Neural cell (in vitro differentiated cells): ENCODE measurements around the gene CIBAR2.

Experiments used
- EP300 ChIP-seq: fragments of 450-650 bp; conservative IDR thresholded peaks from 2 replicates; pipeline ENCODE4 v1.6.1; 2014; ENCODE audit warnings: antibody characterized with exemption, mild to moderate bottlenecking, moderate library complexity; ENCODE audit not compliant: poor library complexity, severe bottlenecking
- EZH2 ChIP-seq: fragments of 200-600, 300-800 bp; shearing (Covaris generic), sonication (generic); IDR thresholded peaks from 2 replicates; pipeline ENCODE4 v1.6.1; 2014; ENCODE audit warnings: antibody characterized with exemption, low read length, borderline replicate concordance, mild to moderate bottlenecking; ENCODE audit not compliant: insufficient read depth, poor library complexity, severe bottlenecking
- MXI1 ChIP-seq: fragments of 450-650 bp; conservative IDR thresholded peaks from 2 replicates; pipeline ENCODE4 v1.6.1; 2014; ENCODE audit warnings: antibody characterized with exemption, mild to moderate bottlenecking; ENCODE audit not compliant: poor library complexity, severe bottlenecking
- POLR2AphosphoS5 ChIP-seq: IDR thresholded peaks from 2 replicates; pipeline ENCODE4 v1.6.1; 2012
- RAD21 ChIP-seq: fragments of 450-650 bp; conservative IDR thresholded peaks from 2 replicates; pipeline ENCODE4 v1.6.1; 2014; ENCODE audit warnings: antibody characterized with exemption, mild to moderate bottlenecking, moderate library complexity
- SMC3 ChIP-seq: fragments of 450-650 bp; conservative IDR thresholded peaks from 2 replicates; pipeline ENCODE4 v1.6.1; 2014; ENCODE audit warnings: antibody characterized with exemption, mild to moderate bottlenecking, moderate library complexity; ENCODE audit not compliant: poor library complexity
- TAF1 ChIP-seq: IDR thresholded peaks from 2 replicates; pipeline ENCODE4 v1.6.1; 2012; ENCODE audit warnings: low read depth
- TF ChIP-seq, protein P1 (sequence below): IDR thresholded peaks from 2 replicates; pipeline ENCODE4 v1.6.1; 2012; ENCODE audit warnings: borderline replicate concordance
- TF ChIP-seq, protein P2 (sequence below): fragments of 450-650 bp; IDR thresholded peaks from 2 replicates; pipeline ENCODE4 v1.5.1; 2014; ENCODE audit warnings: antibody characterized with exemption, mild to moderate bottlenecking, moderate library complexity; ENCODE audit not compliant: poor library complexity, severe bottlenecking

DNA sequence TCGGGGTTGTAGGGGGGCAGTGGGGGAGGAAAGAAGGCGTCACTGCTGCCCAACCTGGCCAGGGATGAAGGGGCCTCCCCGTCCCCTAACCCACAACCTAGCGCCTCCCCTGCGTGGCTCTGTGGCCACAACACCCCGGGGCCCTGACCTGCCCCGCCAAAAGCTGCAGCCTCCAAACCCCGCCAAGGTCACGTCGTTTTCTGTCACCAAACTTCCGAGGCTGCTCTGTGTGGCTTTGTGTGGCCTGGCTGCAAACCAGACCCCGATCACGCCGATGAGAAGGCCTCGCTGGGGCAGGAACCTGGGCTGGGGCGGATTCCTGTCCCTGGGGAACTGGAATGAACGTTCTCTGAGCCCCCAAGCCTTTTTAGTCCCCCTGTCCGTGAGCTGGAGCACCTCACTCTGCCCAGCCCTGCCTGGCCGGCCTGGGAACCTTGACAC, 30.5 kb upstream of the CIBAR2 start:
- TF ChIP-seq EZH2 = no peak
- no peak for TF ChIP-seq MXI1
- TF ChIP-seq, protein P1, sequence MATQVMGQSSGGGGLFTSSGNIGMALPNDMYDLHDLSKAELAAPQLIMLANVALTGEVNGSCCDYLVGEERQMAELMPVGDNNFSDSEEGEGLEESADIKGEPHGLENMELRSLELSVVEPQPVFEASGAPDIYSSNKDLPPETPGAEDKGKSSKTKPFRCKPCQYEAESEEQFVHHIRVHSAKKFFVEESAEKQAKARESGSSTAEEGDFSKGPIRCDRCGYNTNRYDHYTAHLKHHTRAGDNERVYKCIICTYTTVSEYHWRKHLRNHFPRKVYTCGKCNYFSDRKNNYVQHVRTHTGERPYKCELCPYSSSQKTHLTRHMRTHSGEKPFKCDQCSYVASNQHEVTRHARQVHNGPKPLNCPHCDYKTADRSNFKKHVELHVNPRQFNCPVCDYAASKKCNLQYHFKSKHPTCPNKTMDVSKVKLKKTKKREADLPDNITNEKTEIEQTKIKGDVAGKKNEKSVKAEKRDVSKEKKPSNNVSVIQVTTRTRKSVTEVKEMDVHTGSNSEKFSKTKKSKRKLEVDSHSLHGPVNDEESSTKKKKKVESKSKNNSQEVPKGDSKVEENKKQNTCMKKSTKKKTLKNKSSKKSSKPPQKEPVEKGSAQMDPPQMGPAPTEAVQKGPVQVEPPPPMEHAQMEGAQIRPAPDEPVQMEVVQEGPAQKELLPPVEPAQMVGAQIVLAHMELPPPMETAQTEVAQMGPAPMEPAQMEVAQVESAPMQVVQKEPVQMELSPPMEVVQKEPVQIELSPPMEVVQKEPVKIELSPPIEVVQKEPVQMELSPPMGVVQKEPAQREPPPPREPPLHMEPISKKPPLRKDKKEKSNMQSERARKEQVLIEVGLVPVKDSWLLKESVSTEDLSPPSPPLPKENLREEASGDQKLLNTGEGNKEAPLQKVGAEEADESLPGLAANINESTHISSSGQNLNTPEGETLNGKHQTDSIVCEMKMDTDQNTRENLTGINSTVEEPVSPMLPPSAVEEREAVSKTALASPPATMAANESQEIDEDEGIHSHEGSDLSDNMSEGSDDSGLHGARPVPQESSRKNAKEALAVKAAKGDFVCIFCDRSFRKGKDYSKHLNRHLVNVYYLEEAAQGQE = no peak
- TF ChIP-seq TAF1 = no peak
- TF ChIP-seq, protein P2, sequence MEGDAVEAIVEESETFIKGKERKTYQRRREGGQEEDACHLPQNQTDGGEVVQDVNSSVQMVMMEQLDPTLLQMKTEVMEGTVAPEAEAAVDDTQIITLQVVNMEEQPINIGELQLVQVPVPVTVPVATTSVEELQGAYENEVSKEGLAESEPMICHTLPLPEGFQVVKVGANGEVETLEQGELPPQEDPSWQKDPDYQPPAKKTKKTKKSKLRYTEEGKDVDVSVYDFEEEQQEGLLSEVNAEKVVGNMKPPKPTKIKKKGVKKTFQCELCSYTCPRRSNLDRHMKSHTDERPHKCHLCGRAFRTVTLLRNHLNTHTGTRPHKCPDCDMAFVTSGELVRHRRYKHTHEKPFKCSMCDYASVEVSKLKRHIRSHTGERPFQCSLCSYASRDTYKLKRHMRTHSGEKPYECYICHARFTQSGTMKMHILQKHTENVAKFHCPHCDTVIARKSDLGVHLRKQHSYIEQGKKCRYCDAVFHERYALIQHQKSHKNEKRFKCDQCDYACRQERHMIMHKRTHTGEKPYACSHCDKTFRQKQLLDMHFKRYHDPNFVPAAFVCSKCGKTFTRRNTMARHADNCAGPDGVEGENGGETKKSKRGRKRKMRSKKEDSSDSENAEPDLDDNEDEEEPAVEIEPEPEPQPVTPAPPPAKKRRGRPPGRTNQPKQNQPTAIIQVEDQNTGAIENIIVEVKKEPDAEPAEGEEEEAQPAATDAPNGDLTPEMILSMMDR = no peak
- no peak for TF ChIP-seq POLR2AphosphoS5
- no peak for TF ChIP-seq EP300
- no peak for TF ChIP-seq SMC3
- no peak for TF ChIP-seq RAD21
